HepG2 (cell line): Measurements from ENCODE around the gene CRMP1.

Experiments
- BHLHE40 ChIP-seq: IDR thresholded peaks from 2 replicates; pipeline ENCODE4 v1.6.1; 2011; ENCODE audit warnings: low read length, improper control_type of control experiment
- CEBPB ChIP-seq: IDR thresholded peaks from 2 replicates; pipeline ENCODE4 v1.6.1; 2011; ENCODE audit warnings: low read depth, low read length, improper control_type of control experiment, borderline replicate concordance
- CHD2 ChIP-seq: IDR thresholded peaks from 2 replicates; pipeline ENCODE4 v1.6.1; 2011; ENCODE audit warnings: low read depth, low read length, improper control_type of control experiment
- EZH2 ChIP-seq: conservative IDR thresholded peaks from 2 replicates; pipeline ENCODE4 v1.6.1; 2012; ENCODE audit warnings: mild to moderate bottlenecking, low read depth, low read length, moderate library complexity
- HDAC1 ChIP-seq: sonication (generic); formaldehyde crosslinking; IDR thresholded peaks from 2 replicates; pipeline ENCODE4 v1.5.1; 2020; ENCODE audit warnings: mild to moderate bottlenecking, missing genetic modification reagents
- MLX ChIP-seq: IDR thresholded peaks from 2 replicates; pipeline ENCODE4 v1.6.1; 2016
- MTF1 ChIP-seq: sonication (generic); formaldehyde crosslinking; IDR thresholded peaks from 2 replicates; pipeline ENCODE4 v1.5.0; 2020; ENCODE audit warnings: missing genetic modification reagents
- MXI1 ChIP-seq: IDR thresholded peaks from 3 replicates; pipeline ENCODE4 v1.6.1; 2012; ENCODE audit warnings: low read depth, low read length, inconsistent platforms, borderline replicate concordance
- POLR2A ChIP-seq, 2 experiments: IDR thresholded peaks; 2 replicates each; pipeline ENCODE4 v1.6.1; 2011; ENCODE audit warnings: low read depth in 2 of 2, low read length in 2 of 2, mild to moderate bottlenecking in 1 of 2, moderate library complexity in 1 of 2; ENCODE audit not compliant: insufficient read depth in 1 of 2
- RNF2 ChIP-seq: fragments of 450-650 bp; conservative IDR thresholded peaks from 2 replicates; pipeline ENCODE4 v1.6.1; 2016; ENCODE audit warnings: low read depth
- SRSF9 ChIP-seq: fragments of 200-400 bp; formaldehyde crosslinking; IDR thresholded peaks from 2 replicates; pipeline ENCODE4 v1.6.1; 2018; ENCODE audit warnings: borderline replicate concordance, mild to moderate bottlenecking, low read depth, low read length; ENCODE audit not compliant: insufficient read depth, poor library complexity, severe bottlenecking
- ZNF24 ChIP-seq: fragments of 450-650 bp; IDR thresholded peaks from 2 replicates; pipeline ENCODE4 v1.6.1; 2017; ENCODE audit warnings: antibody characterized with exemption, mild to moderate bottlenecking
- ZNF335 ChIP-seq: sonication (generic); formaldehyde crosslinking; IDR thresholded peaks from 2 replicates; pipeline ENCODE4 v1.4.0; 2020; ENCODE audit warnings: missing genetic modification reagents

- TF ChIP-seq CHD2 (no peak), MTF1 (CRISPR knock-in tag) (no peak), CEBPB (no peak), SRSF9 (no peak), MXI1 (no peak), MLX (no peak), ZNF24 (no peak), BHLHE40 (no peak), POLR2A (IDR thresholded peaks at IDR 0.05; ENCODE audit: insufficient read depth in 1 of 2, low read depth in 2 of 2, low read length in 2 of 2) (no peak), ZNF335 (no peak), EZH2 (no peak), RNF2 (no peak), HDAC1 (CRISPR knock-in tag) (no peak)
Observed at GRCh38 chr4:5851637-5852301, 41.1 kb downstream of the CRMP1 start.
